DLD1 (cell line): ENCODE results near the gene METTL5.

Experiments
- in situ Hi-C: cut with HindIII; loops from 2 replicates; pipeline ENCODE4 v1.10.0; 2017; ENCODE audit warnings: low sequenced_read_pairs

The METTL5 gene

DNA sequence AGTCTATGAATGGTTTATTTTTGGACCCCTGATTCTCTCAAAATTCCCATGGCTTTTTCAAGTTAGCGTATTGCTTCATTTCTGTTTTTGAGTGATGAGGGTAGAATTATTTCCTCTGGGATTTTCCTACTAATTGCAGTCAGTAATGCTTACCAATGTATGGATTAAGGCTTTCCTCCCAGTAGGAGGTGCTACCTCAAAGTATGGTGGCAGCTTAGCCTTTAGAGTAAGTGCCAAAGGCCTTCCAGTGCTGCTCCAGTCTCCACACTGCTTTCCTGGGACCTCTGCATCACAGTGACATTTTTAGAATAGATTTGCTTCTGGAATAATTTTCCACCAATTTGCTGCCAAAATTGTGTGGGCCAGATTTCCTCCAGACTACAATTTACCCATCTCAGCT, 42.2 kb downstream of the METTL5 start:
- in situ Hi-C loops: no loop called here

- in situ Hi-C loops: no loop called here
These were observed 43.3 kb downstream of the METTL5 start for GRCh38 chr2:169781249-169782013.

GRCh38 chr2:169778446-169778845, 46.3 kb downstream of the METTL5 start:
- in situ Hi-C loops: no loop called here

DNA sequence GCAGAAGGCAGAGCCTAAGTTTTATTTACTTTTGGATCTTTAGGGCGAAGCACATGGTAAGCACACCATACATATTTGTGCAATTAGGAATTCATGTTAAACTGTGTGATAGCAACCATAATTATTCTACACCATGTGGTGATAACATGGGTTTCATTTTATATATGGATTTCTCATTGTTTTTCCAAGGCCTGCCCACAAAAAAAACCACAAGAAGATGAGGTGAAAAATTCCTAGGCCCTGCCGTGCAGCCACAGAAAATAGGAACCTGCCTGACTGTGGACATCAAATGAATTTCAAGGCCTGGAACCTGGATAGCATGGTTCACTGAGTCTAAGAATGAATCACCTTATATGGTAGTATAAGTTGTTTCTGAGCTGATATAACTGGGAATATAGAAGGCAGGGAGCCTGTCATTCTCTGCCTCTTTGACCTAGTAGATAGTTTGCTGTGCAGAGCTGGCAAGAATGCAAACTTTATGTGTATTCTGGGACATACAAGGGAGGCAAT, 48.4 kb downstream of the METTL5 start:
- in situ Hi-C loops: no loop called here

DNA sequence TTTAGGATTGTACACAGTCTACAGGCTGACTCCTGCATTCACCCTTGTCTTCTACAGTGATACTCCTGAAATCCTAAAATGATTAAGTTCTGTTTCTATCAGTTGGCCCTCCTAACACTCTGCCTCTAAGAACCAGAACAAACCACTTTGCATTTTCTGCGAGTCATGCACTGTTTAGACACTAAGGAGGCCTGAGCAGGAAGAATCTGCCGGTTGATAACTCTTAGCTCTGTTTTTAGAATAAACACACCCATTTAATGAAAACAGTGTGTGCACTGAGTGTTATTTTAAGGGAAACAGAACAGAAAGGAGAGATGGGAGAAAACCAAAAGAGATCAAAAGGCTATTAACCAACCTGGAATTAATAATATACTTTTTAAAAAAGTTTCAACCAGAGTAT, 48.9 kb downstream of the METTL5 start:
- in situ Hi-C loops: no loop called here

DNA sequence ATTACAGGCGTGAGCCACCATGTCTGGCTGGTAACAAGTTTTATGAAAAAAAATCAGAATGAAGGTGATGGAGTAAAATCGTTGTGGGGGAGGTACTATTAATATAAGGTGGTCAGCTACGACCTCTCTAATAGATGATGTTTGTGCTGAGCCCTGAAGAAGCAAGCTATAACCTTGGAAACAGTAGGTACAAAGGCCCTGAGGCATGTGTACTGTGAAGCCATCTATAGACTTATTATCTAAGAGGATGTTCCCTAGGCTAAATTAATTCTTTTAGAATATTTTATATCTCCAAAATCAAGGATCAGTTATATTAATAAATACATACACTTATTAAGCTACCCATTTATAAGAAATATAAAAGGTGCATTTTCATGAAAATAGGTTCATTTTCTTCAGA, 49.4 kb downstream of the METTL5 start:
- in situ Hi-C loops: no loop called here

DNA sequence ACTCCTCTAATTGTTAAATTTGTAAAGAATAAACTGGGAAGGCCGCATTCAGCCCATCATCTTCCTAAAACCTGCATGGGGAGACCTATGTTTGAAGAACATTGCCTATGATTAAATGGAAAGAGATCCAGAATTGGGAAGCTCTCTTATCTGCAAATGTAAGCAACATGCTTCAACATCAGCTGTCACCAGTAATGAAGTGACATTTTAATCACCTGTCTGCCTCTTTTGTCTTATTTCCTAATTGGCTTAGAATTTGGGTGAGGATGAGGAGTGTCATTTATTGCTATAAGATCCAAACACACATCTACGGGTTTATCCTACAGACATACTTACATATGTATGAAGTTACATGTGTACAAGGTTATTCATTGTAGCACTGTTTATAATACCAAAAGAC, 52.1 kb downstream of the METTL5 start:
- in situ Hi-C loops: no loop called here

DNA sequence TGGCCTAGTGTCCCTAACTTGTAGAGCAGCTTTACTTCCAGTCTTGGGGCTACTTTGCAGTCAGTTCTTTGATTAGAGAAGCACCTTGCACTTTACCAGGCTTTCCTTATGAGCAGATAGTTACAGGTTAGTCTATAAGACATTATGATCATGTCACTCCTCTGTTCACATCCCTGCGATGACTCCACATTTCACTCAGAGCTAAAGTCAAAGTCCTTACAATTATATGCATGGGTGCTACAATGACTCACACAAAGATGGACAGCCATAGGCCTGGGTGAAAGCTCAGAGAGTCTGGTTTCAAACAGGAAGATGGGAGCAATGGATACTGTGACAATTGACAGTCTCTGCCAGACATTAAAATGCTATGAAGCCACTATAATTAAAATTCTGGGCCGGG, 53.1 kb downstream of the METTL5 start:
- in situ Hi-C loops: no loop called here

DNA sequence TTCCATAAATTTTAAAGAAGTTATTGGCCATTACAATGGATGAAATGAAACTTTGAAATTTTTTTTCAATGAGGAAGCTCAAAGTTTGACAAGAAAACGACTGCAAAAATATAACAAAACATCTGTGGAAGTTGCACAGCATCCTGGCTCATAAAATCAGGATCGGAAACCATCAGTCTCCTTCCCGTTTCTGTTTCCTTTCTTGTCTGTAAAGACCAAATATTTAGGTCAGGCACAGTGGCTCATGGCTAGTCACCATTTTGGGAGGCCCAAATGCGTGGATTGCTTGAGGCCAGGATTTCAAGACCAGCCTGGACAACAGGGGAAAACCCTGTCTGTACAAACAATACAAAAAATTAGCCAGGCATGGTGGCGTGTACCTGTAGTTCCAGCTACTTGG, 53.7 kb downstream of the METTL5 start:
- in situ Hi-C loops: no loop called here

DNA sequence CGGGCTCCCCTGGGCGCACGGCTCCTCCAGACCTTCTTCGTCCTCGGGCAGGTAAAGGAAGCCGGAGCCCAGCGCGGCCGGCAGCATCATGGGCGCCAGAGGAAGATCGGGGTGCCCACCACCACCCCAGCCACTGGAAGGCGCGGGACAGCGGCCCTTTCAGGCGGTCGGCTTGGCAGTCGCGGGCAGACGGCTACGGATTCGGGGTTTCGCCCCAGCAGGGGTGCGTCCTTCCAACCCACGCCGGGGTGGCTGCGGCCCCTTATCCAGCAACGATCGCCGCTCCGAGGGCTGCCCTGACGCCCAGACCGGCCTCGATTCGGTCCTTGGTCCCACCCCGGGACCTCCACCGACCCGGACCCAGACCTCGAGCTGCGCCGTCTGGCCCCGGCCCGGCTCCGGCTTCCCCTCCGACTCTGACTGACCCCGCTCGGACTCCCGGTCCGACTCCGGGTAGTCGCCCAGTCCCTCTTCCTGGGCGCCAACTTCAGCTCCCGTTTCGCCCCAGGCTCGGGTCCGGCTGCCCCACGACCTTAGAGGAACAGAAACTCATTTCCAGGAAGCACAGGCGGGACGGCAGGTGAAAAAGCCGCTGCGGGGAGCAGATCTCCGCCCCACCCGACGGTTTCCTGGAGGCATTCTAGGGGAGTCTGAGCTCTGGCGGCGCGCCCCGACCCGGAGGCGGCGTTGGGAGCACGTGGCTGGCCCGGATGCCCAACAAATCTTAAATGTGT, 56.3 kb downstream of the METTL5 start:
- in situ Hi-C loops: no loop called here

GRCh38 chr2:169767243-169767888, 57.3 kb downstream of the METTL5 start:
- in situ Hi-C loops: no loop called here

- in situ Hi-C loops: no loop called here
These were observed 59.2 kb downstream of the METTL5 start for GRCh38 chr2:169765523-169765922.

DNA sequence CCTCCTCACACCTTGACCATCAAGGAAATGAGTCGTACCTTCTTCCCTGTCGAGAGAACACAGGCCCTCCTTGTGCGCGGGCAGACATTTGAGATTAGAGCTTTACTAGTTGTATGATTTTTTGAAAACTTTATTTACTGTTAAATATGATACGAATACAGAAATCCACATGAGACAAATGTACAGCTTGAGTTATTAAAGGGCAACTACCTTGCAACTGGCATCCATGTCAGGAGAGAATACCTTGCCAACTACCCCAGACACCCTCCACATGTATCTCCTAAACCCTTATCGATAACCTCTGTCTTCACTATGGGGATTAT, 62.8 kb downstream of the METTL5 start:
- in situ Hi-C loops: no loop called here
